Mucosa of rectum (tissue), 2 donors: ENCODE results near the gene CEBPE.

Experiments used
- H3K27ac ChIP-seq, 2 donors: one replicate each; pipeline ENCODE4 v1.7.0; 2013; ENCODE audit warnings: inconsistent platforms in 2 of 2, low read depth in 2 of 2, low read length in 2 of 2
- H3K27me3 ChIP-seq, 2 donors: one replicate each; pipeline ENCODE4 v1.7.0; 2013; ENCODE audit warnings: low read length in 2 of 2; ENCODE audit not compliant: control insufficient read depth in 2 of 2, insufficient read depth in 2 of 2
- H3K36me3 ChIP-seq, 2 donors: one replicate each; pipeline ENCODE4 v1.7.0; 2013; ENCODE audit warnings: low read length in 2 of 2; ENCODE audit not compliant: control insufficient read depth in 2 of 2, insufficient read depth in 2 of 2
- H3K4me1 ChIP-seq, 2 donors: one replicate each; pipeline ENCODE4 v1.7.0; 2013; ENCODE audit warnings: low read length in 2 of 2, mild to moderate bottlenecking in 1 of 2; ENCODE audit not compliant: control insufficient read depth in 2 of 2, insufficient read depth in 2 of 2
- H3K4me3 ChIP-seq, 2 donors: one replicate each; pipeline ENCODE4 v1.7.0; 2013; ENCODE audit warnings: low read length in 2 of 2
- H3K9ac ChIP-seq, 2 donors: one replicate each; pipeline ENCODE4 v1.7.0; 2013; ENCODE audit warnings: low read length in 2 of 2, low read depth in 1 of 2, mild to moderate bottlenecking in 1 of 2
- H3K9me3 ChIP-seq, 2 donors: one replicate each; pipeline ENCODE4 v1.7.0; 2013; ENCODE audit warnings: low read length in 2 of 2; ENCODE audit not compliant: control insufficient read depth in 2 of 2
- donor health status: healthy.
- donor health status: Normal muscosa, but diverticular disease.

CEBPE gene

DNA sequence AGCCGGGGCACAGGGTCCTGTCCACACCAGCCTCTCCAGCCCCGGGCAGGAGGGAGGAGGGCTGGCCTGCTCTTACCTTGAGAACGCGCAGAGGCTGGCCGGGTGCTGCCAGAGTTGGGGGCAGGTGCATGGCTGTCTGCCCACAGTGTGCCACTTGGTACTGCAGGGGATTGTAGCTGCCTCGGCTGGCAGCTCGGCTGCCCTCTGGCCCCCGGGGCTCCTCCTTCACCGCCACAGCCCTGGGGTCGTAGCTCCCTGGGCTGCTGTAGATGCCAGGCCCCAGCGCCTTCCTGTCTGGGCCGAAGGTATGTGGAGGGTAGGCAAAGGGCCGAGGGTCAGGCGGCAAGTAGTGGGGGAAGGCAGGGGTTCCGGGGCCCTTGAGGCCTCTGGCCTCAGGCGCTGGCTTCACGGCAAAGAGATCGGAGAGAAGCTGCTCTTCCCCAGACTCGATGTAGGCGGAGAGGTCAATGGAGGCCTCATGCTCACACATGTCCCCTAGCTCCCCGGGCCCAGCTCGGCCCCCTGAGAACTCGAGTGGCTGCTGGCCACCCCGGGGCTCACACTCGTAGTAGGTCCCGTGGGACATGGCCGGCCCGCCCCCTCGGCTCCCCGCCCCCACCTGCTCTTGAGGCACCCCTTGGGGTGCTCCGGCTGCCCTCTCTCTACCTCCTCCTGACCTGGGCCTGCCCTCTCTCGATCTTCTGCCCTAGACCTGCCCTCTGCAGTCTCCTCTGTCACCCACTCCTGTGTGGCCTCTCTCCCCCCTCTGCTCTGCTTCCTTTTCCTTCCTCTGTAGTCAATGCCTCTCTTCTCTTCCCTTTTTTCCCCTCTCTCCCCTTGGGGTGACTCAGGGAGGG lies at the start of gene CEBPE:
TSS of gene CEBPE (minus strand) at position 750 of the 857 bp plus-strand sequence. CDS start at position 586, 164 bp downstream.
- peak within 1 kb of the TSS in 1 of 2 donors; percentile 42 for H3K4me3 ChIP-seq
- no peaks in the 10 kb centered on the region for H3K9me3 ChIP-seq
- peaks cover 4 to 6% of the 10 kb centered on the region in 2 donors for H3K4me1 ChIP-seq
- peaks cover 0 to 4% of the 10 kb centered on the region in 2 donors for H3K27me3 ChIP-seq
- no peaks in the 10 kb centered on the region for H3K36me3 ChIP-seq
- peak within 1 kb of the TSS; percentile 15 to 58 for H3K27ac ChIP-seq
- H3K9ac ChIP-seq, result peak within 1 kb of the TSS in 1 of 2 donors; percentile 14

DNA sequence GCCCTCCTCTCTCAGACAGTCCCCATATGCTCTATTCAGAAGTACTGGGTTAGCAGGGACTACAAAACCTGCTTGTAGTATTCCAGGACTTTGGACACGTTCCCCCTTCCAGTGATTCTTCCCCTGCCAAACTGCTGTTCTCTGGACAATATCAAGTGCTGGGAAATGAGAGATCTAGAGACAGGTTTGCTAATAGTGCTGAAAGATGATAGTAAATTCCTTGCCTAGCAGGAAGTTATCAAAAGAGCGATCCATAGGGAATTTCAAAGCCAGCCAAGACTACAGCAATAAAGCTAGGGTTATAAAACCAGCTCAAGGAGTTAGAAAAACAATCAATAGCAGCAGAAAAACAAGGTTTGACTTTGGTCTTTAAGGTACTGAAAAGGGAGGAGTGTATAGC lies 49.2 kb upstream of the CEBPE start:
- H3K9me3 ChIP-seq, result no peaks in the 10 kb centered on the region
- H3K4me1 ChIP-seq, result peaks cover 22 to 34% of the 10 kb centered on the region in 2 donors
- peak overlapping the region in 1 of 2 donors; percentile 60 for H3K27ac ChIP-seq
- H3K9ac ChIP-seq, result no peak overlapping the region
- H3K4me3 ChIP-seq, result no peak overlapping the region
- H3K36me3 ChIP-seq, result peaks cover 4 to 7% of the 10 kb centered on the region in 2 donors
- no peaks in the 10 kb centered on the region for H3K27me3 ChIP-seq

DNA sequence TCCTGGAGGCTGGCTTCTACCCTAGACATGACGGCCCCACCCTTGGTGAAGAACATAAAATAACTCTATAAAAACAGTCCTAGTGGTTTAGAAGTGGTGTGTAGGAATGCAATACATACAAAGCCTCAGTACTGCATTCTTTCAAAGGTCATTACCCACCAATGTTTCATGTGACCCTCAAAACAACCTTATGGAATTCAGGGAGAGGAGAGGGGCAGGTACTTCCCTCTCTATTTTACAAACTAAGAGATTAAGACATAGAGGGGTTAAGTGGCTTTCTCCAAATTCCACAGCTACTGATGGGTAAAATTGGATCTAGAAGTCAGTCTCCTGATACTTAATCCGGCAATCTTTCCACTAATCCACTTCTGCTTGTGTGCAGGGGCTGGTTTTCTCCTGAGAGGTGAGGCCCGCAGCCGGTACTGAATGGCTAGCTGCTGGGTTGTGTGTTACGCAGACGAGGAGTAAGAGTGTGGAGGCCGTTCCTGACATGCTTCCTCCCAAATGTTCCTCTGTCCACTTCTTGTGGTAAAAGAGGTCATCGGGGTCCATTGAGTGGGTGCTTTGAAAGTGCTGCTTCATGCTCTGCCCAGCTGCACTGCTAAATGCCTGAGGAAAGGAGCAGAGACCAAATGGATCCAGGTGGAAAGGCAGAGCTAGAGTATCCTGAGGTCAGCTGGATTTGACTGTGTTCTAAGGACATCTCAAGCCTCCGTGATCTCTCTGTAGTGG lies 48.2 kb upstream of the CEBPE start:
- Histone ChIP-seq H3K4me1 (peaks cover 22 to 36% of the 10 kb centered on the region in 2 donors), H3K9me3 (no peaks in the 10 kb centered on the region), H3K27me3 (no peaks in the 10 kb centered on the region), H3K4me3 (no peak overlapping the region), H3K27ac (no peak overlapping the region), H3K9ac (no peak overlapping the region), H3K36me3 (peaks cover 4 to 7% of the 10 kb centered on the region in 2 donors)

DNA sequence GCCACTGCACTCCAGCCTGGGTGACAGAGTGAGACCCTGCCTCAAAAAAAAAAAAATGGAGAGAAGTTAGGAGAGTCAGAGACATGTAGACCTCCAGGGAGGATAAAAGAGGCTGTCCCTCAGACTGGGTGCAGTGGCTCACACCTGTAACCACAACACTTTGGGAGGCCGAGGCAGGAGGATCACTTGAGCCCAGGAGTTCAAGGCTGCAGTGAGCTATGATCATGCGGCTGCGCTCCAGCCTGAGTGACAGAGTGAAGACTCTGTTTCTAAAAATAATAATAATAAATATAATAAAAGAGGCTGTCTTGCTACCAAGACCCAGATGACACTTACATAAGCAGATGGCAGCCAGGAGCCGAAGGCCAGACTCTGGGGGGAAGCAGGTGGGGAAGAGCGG lies 45.9 kb upstream of the CEBPE start:
- Histone ChIP-seq H3K9me3 (no peaks in the 10 kb centered on the region), H3K36me3 (peaks cover 4 to 7% of the 10 kb centered on the region in 2 donors), H3K27me3 (no peaks in the 10 kb centered on the region), H3K4me3 (no peak overlapping the region), H3K4me1 (peaks cover 26 to 46% of the 10 kb centered on the region in 2 donors), H3K27ac (no peak overlapping the region), H3K9ac (no peak overlapping the region)

DNA sequence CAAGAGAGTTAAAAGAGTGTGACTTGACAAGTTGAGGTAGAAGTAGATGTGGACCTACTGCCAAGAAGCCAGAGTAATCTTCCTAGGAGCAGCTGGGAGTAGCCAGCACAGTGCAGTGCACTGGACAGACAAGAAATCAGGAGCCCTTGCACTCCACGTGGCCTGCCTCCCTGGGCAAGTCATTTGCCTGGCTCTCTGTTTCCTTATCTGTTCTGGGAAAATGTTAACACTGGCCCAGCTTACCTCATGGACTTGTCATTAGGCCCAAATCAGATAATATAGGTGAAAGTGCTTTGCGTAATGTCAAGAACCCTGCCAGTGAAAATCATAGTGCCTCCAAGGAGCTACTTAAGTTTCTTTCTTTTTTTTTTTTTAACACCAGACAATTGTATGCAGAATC lies 45.2 kb upstream of the CEBPE start:
- H3K9me3 ChIP-seq, result no peaks in the 10 kb centered on the region
- no peak overlapping the region for H3K4me3 ChIP-seq
- peaks cover 26 to 46% of the 10 kb centered on the region in 2 donors for H3K4me1 ChIP-seq
- H3K27ac ChIP-seq, result no peak overlapping the region
- peaks cover 4 to 7% of the 10 kb centered on the region in 2 donors for H3K36me3 ChIP-seq
- no peak overlapping the region for H3K9ac ChIP-seq
- no peaks in the 10 kb centered on the region for H3K27me3 ChIP-seq

DNA sequence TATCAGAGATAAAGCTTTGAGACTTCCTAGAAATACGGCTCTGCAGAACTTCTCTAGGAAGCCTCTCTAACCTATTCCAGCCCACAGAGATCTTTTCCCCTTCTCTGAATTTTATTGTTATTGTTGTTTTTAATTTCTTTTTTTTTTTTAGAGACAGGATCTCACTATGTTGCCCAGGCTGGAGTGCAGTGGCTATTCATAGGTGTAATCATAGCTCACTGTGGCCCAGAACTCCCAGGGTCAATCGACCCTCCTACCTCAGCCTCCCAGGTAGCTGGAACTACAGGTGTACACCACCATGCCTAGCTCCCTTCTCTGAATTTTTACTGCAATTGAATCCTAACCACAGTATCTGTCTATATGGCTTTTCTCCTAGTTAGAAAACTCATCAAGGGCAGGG lies 44.8 kb upstream of the CEBPE start:
- H3K4me3 ChIP-seq, result no peak overlapping the region
- no peaks in the 10 kb centered on the region for H3K9me3 ChIP-seq
- peaks cover 4 to 7% of the 10 kb centered on the region in 2 donors for H3K36me3 ChIP-seq
- no peak overlapping the region for H3K9ac ChIP-seq
- no peaks in the 10 kb centered on the region for H3K27me3 ChIP-seq
- H3K27ac ChIP-seq, result no peak overlapping the region
- peaks cover 23 to 43% of the 10 kb centered on the region in 2 donors for H3K4me1 ChIP-seq

DNA sequence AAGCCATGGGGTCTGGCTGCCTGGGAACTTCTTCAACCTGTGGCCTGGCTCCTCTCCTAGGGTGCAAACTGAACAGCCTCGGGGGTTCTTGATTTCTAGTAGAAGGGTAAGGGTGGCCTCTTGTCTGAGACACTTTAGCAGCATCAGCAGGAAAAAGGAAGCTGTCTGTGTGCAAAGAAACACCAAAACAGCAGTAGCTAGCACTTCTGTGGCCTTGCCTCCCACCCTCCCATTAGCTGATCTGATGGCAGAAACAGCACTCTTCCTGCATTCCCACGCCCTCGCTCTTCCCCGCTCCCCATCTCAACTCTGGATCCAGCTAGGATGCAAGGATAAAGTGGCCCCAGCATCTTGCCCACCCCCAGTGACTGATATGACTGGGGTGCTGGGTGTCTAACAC lies 43.7 kb upstream of the CEBPE start:
- Histone ChIP-seq H3K27ac (peak overlapping the region in 1 of 2 donors; percentile 56), H3K9ac (no peak overlapping the region), H3K27me3 (no peaks in the 10 kb centered on the region), H3K4me3 (no peak overlapping the region), H3K36me3 (peaks cover 4 to 7% of the 10 kb centered on the region in 2 donors), H3K4me1 (peaks cover 18 to 32% of the 10 kb centered on the region in 2 donors), H3K9me3 (no peaks in the 10 kb centered on the region)

DNA sequence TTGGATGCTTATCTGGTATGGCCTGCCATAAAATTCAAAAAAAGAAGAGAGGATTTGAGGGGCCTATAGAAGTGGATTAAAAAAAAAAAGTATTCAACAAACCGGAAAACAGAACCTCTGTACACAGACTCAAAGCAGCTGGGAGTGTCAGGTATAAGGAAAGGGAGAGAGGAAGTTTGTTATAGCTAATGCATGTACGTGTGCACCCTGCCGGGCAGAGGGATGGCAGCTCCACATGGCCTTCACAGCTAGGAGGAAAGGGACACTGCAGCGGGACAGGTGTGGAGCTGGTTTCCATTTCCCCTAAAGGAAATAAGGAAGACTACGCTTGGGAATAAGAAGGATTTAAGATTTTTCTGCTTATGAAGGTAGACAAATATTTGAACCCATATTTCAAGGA lies 43.0 kb upstream of the CEBPE start:
- H3K4me1 ChIP-seq, result peaks cover 12 to 24% of the 10 kb centered on the region in 2 donors
- peaks cover 4 to 7% of the 10 kb centered on the region in 2 donors for H3K36me3 ChIP-seq
- H3K27ac ChIP-seq, result peak overlapping the region; percentile 17 to 56
- H3K27me3 ChIP-seq, result no peaks in the 10 kb centered on the region
- H3K9me3 ChIP-seq, result no peaks in the 10 kb centered on the region
- H3K9ac ChIP-seq, result no peak overlapping the region
- H3K4me3 ChIP-seq, result no peak overlapping the region

DNA sequence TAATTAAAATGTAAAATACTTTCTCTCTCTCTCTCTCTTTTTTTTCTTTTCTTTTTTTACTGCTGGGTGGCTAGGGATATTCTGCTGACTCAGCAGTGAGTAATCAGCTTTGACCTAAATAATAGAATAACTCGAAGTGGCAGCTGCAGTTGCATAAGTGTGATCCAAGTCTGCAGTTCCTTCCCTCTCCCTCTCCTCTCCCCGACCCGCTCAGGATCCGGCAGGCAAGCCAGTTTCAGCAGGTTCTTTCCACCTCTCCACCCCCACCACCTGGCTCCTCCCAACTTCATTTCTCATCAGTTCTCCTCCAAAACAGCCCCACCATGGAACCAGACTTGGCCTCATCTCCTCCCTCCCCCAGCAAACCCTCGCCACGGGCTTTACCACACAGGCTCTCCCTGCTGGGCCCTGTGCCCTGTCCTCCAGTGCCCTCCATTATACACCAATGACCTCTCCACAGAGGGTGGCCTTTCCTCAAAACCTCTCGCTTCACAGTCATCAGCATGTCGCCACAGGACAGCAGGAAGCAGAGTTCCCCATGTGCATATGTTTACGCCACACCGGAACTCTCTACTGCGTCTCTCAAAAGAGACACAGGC lies 42.0 kb upstream of the CEBPE start:
- Histone ChIP-seq H3K9ac (peak overlapping the region in 1 of 2 donors; percentile 1), H3K27me3 (no peaks in the 10 kb centered on the region), H3K9me3 (no peaks in the 10 kb centered on the region), H3K4me3 (no peak overlapping the region), H3K36me3 (peaks cover 2 to 5% of the 10 kb centered on the region in 2 donors), H3K27ac (peak overlapping the region; percentile 64 to 67), H3K4me1 (peaks cover 4 to 15% of the 10 kb centered on the region in 2 donors)

DNA sequence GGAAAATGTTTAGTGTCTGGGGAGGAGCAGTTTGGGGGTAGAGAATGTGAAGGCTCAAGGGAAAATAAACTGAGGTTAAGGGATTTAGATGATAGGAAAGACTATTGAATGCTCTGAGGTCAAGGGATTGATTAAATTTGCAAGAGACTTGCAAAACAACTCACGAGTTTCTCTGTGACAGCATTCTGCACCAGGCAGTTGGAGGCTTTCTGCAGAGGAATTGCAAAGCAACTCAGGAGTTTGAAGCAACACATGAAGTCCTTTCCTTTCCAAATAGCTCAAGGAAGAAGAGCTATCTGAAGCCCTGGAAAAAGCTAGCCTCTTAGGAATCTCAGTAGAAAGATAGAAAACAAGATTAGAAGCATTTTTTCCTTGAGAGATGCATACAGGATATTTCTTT lies 40.5 kb upstream of the CEBPE start:
- Histone ChIP-seq H3K27me3 (no peaks in the 10 kb centered on the region), H3K4me1 (peaks cover 12 to 23% of the 10 kb centered on the region in 2 donors), H3K4me3 (no peak overlapping the region), H3K36me3 (no peaks in the 10 kb centered on the region), H3K9me3 (no peaks in the 10 kb centered on the region), H3K9ac (no peak overlapping the region), H3K27ac (no peak overlapping the region)
